ENCODE results near the gene CTNND2.
A peak's percentile ranks its signal among the peaks of the same experiment; 100 is the strongest.

The CTNND2 gene

GRCh38 chr5:11496137-11496719 lies 408.0 kb downstream of the CTNND2 start:
- Histone ChIP-seq H3K27ac (ENCODE audit: extremely low read depth, low read depth, low read length) (no peak overlapping the region), H3K4me3 (ENCODE audit: low read depth, low read length) (no peak overlapping the region), H3K9me3 (ENCODE audit: control insufficient read depth, insufficient read depth, low read depth, low read length) (no peaks in the 10 kb centered on the region), H3K36me3 (ENCODE audit: control insufficient read depth in 2 of 2, insufficient read depth in 1 of 2, low read length in 2 of 2) (no peaks in the 10 kb centered on the region), H3K4me1 (ENCODE audit: control insufficient read depth, insufficient read depth, low read length) (no peaks in the 10 kb centered on the region)
- TF ChIP-seq ZNF19 (tag by site-specific recombination; IDR thresholded peaks at IDR 0.05; ENCODE audit: low read depth) (no peak), ZNF174 (tag by site-specific recombination; IDR thresholded peaks at IDR 0.05) (no peak), ZNF121 (tag by site-specific recombination; IDR thresholded peaks at IDR 0.05) (no peak), ZSCAN16 (tag by site-specific recombination; IDR thresholded peaks at IDR 0.05) (no peak), SCRT1 (tag by site-specific recombination; IDR thresholded peaks at IDR 0.05; ENCODE audit: borderline replicate concordance) (no peak), ZNF610 (tag by site-specific recombination; IDR thresholded peaks at IDR 0.05; ENCODE audit: borderline replicate concordance) (no peak), ZNF175 (tag by site-specific recombination; IDR thresholded peaks at IDR 0.05) (no peak), ZNF157 (tag by site-specific recombination; IDR thresholded peaks at IDR 0.05) (no peak), SCRT2 (tag by site-specific recombination; IDR thresholded peaks at IDR 0.05) (no peak), EGR2 (tag by site-specific recombination; IDR thresholded peaks at IDR 0.05; ENCODE audit: low read depth) (no peak), TCF7L2 (IDR thresholded peaks at IDR 0.05; ENCODE audit: borderline replicate concordance, low read depth, low read length) (no peak), ZNF302 (tag by site-specific recombination; IDR thresholded peaks at IDR 0.05; ENCODE audit: low read depth) (no peak)
- TF ChIP-seq, protein P1, sequence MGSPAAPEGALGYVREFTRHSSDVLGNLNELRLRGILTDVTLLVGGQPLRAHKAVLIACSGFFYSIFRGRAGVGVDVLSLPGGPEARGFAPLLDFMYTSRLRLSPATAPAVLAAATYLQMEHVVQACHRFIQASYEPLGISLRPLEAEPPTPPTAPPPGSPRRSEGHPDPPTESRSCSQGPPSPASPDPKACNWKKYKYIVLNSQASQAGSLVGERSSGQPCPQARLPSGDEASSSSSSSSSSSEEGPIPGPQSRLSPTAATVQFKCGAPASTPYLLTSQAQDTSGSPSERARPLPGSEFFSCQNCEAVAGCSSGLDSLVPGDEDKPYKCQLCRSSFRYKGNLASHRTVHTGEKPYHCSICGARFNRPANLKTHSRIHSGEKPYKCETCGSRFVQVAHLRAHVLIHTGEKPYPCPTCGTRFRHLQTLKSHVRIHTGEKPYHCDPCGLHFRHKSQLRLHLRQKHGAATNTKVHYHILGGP (tag by site-specific recombination; IDR thresholded peaks at IDR 0.05): no peak
- TF ChIP-seq, protein P2, sequence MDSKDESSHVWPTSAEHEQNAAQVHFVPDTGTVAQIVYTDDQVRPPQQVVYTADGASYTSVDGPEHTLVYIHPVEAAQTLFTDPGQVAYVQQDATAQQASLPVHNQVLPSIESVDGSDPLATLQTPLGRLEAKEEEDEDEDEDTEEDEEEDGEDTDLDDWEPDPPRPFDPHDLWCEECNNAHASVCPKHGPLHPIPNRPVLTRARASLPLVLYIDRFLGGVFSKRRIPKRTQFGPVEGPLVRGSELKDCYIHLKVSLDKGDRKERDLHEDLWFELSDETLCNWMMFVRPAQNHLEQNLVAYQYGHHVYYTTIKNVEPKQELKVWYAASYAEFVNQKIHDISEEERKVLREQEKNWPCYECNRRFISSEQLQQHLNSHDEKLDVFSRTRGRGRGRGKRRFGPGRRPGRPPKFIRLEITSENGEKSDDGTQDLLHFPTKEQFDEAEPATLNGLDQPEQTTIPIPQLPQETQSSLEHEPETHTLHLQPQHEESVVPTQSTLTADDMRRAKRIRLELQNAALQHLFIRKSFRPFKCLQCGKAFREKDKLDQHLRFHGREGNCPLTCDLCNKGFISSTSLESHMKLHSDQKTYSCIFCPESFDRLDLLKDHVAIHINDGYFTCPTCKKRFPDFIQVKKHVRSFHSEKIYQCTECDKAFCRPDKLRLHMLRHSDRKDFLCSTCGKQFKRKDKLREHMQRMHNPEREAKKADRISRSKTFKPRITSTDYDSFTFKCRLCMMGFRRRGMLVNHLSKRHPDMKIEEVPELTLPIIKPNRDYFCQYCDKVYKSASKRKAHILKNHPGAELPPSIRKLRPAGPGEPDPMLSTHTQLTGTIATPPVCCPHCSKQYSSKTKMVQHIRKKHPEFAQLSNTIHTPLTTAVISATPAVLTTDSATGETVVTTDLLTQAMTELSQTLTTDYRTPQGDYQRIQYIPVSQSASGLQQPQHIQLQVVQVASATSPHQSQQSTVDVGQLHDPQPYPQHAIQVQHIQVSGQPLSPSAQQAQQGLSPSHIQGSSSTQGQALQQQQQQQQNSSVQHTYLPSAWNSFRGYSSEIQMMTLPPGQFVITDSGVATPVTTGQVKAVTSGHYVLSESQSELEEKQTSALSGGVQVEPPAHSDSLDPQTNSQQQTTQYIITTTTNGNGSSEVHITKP (tag by site-specific recombination; IDR thresholded peaks at IDR 0.05): no peak
- POLR2A ChIA-PET: no interaction called here
- CTCF ChIA-PET: interaction anchor here (0.6 kb wide), 2 partner anchors 10 to 193 kb away, joined by 3 to 4 read pairs; no protein-coding TSS in a partner anchor

DNA sequence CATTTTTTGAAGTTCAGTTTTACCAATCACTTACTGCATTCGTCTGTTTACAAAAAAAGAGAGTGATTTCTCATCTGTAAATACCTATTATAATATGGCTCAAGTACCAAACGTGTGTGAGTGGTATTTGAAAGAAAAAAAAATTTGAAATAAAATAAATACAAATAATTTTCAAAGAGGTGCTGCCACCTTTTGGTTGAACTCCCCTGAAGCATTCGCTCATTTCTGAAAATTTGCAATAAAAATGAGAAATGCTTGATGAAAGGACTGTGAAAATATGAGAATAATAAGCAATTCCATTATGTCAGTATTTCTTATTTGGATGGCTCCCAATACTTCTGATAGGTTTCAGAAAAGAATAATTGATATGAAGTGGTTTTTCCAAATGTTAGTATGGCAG lies 409.9 kb downstream of the CTNND2 start:
- Histone ChIP-seq H3K36me3 (ENCODE audit: control insufficient read depth in 2 of 2, insufficient read depth in 1 of 2, low read length in 2 of 2) (no peaks in the 10 kb centered on the region), H3K4me3 (ENCODE audit: low read depth, low read length) (no peak overlapping the region), H3K9me3 (ENCODE audit: control insufficient read depth, insufficient read depth, low read depth, low read length) (no peaks in the 10 kb centered on the region), H3K27ac (ENCODE audit: extremely low read depth, low read depth, low read length) (no peak overlapping the region), H3K4me1 (ENCODE audit: control insufficient read depth, insufficient read depth, low read length) (no peaks in the 10 kb centered on the region)
- TF ChIP-seq ZNF623 (tag by site-specific recombination; IDR thresholded peaks at IDR 0.05) (no peak), ZNF654 (tag by site-specific recombination; IDR thresholded peaks at IDR 0.05; ENCODE audit: low read depth) (peak; percentile 22; the same call in 1 of the 2 replicates)
- ChIA-PET POLR2A (no interaction called here), CTCF (no interaction called here)

GRCh38 chr5:11491404-11492075 lies 412.7 kb downstream of the CTNND2 start:
- Histone ChIP-seq H3K36me3 (ENCODE audit: control insufficient read depth in 2 of 2, insufficient read depth in 1 of 2, low read length in 2 of 2) (no peaks in the 10 kb centered on the region), H3K27ac (ENCODE audit: extremely low read depth, low read depth, low read length) (no peak overlapping the region), H3K4me3 (ENCODE audit: low read depth, low read length) (no peak overlapping the region), H3K9me3 (ENCODE audit: control insufficient read depth, insufficient read depth, low read depth, low read length) (no peaks in the 10 kb centered on the region), H3K4me1 (ENCODE audit: control insufficient read depth, insufficient read depth, low read length) (no peaks in the 10 kb centered on the region)
- ChIA-PET CTCF (no interaction called here), POLR2A (no interaction called here)
- TF ChIP-seq ZNF555 (tag by site-specific recombination; conservative IDR thresholded peaks at IDR 0.05): no peak
- TF ChIP-seq, protein P3, sequence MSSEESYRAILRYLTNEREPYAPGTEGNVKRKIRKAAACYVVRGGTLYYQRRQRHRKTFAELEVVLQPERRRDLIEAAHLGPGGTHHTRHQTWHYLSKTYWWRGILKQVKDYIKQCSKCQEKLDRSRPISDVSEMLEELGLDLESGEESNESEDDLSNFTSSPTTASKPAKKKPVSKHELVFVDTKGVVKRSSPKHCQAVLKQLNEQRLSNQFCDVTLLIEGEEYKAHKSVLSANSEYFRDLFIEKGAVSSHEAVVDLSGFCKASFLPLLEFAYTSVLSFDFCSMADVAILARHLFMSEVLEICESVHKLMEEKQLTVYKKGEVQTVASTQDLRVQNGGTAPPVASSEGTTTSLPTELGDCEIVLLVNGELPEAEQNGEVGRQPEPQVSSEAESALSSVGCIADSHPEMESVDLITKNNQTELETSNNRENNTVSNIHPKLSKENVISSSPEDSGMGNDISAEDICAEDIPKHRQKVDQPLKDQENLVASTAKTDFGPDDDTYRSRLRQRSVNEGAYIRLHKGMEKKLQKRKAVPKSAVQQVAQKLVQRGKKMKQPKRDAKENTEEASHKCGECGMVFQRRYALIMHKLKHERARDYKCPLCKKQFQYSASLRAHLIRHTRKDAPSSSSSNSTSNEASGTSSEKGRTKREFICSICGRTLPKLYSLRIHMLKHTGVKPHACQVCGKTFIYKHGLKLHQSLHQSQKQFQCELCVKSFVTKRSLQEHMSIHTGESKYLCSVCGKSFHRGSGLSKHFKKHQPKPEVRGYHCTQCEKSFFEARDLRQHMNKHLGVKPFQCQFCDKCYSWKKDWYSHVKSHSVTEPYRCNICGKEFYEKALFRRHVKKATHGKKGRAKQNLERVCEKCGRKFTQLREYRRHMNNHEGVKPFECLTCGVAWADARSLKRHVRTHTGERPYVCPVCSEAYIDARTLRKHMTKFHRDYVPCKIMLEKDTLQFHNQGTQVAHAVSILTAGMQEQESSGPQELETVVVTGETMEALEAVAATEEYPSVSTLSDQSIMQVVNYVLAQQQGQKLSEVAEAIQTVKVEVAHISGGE (tag by site-specific recombination; conservative IDR thresholded peaks at IDR 0.05; ENCODE audit: low read depth): no peak
- no peak for TF ChIP-seq ZFP69B (tag by site-specific recombination; IDR thresholded peaks at IDR 0.05)
- TF ChIP-seq ZBTB17 (tag by site-specific recombination; IDR thresholded peaks at IDR 0.05): no peak
- TF ChIP-seq ZNF785 (tag by site-specific recombination; IDR thresholded peaks at IDR 0.05): no peak
- no peak for TF ChIP-seq INSM2 (tag by site-specific recombination; IDR thresholded peaks at IDR 0.05)
